ENCODE data around the gene RIPOR3.
"Not testable (repeated sequence)": the region's sequence is repeated elsewhere in the genome, so short reads cannot be mapped to it uniquely, and the experiment has no call there.

RIPOR3 gene

DNA sequence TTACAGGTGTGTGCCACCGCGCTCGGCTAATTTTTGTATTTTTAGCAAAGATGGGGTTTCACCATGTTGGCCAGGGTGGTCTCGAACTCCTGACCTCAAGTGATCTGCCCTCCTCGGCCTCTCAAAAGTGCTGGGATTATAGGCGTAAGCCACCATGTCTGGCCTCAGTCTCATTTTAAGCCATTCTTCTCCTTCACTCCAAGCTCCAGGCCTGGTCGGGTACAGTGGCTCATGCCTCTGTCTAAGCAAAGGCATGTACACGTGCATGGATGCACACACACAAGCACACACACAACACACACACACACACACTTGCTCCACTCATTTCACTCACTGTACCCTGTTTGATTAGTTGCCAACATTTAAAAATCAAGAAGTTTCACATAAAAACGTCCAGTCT is 32.3 kb upstream of the RIPOR3 start:
- DNase-seq, result no peak

GRCh38 chr20:50722424-50723155 is 31.2 kb upstream of the RIPOR3 start:
- DNase-seq, result no peak

DNA sequence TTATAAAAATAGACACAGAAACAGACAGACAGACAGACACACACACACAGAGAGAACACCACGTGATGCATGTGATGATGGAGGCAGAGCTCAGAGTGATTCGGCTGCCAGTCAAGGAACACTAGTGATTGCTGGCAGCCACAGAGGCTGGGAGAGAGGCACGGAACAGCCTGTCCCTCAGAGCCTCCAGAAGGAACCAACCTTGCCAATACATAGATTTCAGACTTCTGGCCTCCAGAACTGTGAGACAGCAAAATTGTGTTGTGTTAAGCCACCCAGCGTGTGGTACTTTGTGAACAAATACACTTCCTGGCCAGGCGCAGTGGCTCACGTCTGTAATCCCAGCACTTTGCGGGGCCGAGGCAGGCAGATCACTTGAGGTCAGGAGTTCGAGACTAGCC is 30.5 kb upstream of the RIPOR3 start:
- DNase-seq, result no peak

- DNase-seq, result no peak
Measured at GRCh38 chr20:50720582-50720981, 29.2 kb upstream of the RIPOR3 start.

DNA sequence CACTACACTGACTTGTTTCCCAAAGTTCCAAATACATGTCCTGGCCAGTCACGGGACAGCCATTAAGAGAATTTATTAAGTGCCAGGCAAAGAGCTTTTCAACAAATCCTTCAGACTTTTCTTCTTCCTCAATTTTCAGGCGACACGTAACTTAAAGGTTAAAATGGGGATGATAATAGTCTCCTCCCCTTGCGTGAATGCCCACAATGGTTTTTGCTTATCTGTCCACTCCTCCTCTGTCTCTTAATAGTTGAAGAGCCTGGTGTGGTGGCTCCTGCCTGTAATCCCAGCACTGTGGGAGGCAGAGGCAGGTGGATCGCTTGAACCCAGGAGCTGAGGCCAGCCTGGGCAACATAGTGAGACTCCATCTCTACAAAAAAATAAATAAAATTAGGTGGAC is 28.7 kb upstream of the RIPOR3 start:
- no peak for DNase-seq

DNA sequence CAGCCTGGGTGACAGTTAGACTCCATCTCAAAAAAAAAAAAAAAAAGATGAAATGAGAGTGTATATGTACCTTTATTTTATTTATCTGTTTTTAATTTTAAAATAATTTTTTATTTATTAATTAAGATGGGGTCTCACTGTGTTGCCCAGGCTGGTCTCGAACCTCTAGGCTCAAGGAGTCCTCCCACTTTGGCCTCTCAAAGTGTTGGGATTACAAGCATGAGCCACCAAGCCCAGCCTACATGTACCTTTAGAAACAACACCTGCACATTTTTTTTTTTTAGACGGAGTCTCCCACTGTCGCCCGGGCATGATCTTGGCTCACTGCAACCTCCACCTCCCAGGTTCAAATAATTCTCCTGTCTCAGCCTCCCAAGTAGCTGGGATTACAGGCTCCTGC is 28.0 kb upstream of the RIPOR3 start:
- DNase-seq, result no peak

GRCh38 chr20:50717974-50718761 is 26.8 kb upstream of the RIPOR3 start:
- no peak for DNase-seq

DNA sequence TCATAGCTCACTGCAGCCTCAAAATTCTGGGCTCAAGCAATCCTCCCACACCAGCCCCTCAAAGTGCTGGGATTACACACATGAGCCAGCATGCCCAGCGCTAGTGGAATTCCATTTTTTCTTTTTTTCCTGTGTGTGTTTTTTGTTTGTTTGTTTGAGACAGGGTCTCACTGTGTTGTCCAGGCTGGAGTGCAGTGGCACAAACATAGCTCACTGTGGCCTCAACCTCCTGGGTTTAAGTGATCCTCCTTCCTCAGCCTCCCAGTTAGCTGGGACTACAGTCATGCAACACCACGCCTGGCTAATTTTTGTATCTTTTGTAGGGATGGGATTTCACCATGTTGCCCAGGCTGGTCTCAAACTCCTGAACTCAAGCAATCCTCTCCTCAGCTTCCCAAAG is 26.0 kb upstream of the RIPOR3 start:
- DNase-seq, result no peak

- no peak for DNase-seq
Measured at GRCh38 chr20:50716518-50716917, 25.2 kb upstream of the RIPOR3 start.

GRCh38 chr20:50715694-50716093 is 24.4 kb upstream of the RIPOR3 start:
- no peak for DNase-seq

DNA sequence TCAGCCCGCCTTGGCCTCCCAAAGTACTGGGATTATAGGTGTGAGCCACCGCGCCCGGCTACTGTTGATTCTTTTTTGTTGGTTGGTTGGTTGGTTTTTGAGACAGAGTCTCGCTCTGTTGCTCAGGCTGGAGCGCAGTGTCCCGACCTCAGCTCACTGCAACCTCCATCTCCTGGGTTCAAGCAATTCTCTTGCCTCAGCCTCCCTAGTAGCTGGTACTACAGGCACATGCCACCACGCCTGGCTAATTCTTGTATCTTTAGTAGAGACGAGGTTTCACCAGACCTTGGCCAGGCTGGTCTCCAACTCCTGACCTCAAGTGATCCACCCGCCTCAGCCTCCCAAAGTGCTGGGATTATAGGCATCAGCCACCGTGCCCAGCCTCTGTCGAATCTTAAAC is 23.1 kb upstream of the RIPOR3 start:
- DNase-seq, result not testable (repeated sequence)

GRCh38 chr20:50713657-50714101 is 22.3 kb upstream of the RIPOR3 start:
- DNase-seq, result no peak

DNA sequence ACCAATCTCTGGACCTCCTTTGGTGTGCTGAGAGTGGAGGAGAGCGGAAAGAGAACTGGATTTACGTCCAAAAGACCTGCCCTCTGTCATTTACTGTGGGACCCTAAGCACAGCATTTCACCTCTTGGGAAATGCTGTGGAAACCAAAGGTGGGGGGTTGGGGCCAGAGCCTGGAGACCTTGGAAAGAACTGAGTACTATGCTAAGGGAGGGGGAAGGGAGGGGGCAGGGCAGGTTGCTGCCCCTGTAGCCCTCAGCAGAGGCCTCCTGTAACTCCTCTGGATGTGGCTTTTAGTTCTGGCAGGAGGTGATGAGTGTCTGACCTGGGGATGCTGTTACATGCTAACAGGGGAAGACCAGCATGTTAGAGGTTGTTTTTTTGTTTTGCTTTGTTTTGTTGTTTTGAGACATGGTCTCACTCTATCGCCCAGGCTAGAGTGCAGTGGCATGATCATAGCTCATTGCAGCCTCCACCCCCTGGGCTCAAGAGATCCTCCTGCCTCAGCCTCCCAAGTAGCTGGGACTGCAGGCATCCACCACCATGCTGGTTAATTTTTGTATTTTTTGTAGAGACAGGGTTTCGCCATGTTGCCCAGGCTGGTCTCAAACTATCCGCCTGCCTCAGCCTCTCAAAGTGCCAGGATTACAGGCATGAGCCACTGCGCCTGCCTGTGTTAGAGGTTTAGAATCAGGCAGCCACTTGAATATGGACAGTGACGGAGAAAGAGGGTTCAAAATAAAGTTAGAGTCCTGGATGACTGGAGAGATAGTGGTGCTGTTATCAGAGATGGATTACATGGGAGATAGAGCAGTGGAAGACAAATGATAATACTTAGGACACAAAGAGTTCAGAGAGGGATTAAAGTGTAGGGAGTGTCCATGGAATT is 21.7 kb upstream of the RIPOR3 start:
- DNase-seq, result no peak

DNA sequence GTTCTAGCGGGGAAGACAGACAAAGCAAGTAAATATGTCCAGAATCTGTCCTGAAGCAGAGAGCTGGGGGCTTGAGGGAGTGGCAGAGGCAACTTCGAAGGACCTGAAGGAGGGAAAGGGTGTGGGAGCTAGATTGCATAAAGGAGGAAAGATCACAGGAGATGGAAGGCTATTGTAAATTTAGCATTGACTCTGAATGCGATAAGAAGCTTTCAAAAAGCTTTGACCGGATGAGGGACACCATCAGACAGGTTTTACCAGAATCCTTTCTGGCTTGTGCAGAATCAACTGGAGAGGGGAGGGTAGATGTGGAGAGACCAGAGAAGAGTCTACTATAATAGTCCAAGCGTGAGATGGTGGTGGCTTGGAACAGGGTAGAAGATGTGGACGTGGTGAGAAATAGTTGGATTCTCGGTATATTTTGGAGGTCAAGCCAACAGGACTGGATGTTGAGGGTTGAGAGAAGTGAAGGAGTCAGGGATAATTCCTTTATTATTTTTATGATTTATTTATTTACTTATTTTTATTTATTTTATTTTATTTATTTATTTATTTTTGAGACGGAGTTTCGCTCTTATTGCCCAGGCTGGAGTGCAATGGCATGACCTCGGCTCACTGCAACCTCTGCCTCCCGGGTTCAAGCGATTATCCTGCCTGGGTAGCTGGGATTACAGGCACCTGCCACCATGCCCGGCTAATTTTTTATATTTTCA is 19.9 kb upstream of the RIPOR3 start:
- DNase-seq, result no peak

- DNase-seq, result no peak
Measured at GRCh38 chr20:50710492-50711063, 19.2 kb upstream of the RIPOR3 start.

DNA sequence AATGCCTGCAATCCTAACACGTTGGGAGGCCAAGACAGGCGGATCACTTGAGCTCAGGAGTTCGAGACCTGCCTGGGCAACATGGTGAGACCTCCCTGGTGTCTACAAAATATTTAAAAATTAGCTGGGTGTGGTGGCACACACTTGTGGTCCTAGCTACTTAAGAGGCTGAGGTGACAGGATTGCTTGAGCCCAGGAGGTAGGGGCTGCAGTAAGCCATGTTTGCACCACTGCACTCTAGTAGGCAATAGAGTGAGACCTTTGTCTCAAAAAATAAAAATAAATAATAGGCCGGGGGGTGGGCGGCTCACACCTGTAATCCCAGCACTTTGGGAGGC is 18.3 kb upstream of the RIPOR3 start:
- no peak for DNase-seq

- DNase-seq, result no peak
Measured at GRCh38 chr20:50708845-50709635, 17.7 kb upstream of the RIPOR3 start.

GRCh38 chr20:50704971-50705370 is 13.6 kb upstream of the RIPOR3 start:
- DNase-seq, result no peak

- no peak for DNase-seq
Measured at GRCh38 chr20:50704514-50704913, 13.2 kb upstream of the RIPOR3 start.

DNA sequence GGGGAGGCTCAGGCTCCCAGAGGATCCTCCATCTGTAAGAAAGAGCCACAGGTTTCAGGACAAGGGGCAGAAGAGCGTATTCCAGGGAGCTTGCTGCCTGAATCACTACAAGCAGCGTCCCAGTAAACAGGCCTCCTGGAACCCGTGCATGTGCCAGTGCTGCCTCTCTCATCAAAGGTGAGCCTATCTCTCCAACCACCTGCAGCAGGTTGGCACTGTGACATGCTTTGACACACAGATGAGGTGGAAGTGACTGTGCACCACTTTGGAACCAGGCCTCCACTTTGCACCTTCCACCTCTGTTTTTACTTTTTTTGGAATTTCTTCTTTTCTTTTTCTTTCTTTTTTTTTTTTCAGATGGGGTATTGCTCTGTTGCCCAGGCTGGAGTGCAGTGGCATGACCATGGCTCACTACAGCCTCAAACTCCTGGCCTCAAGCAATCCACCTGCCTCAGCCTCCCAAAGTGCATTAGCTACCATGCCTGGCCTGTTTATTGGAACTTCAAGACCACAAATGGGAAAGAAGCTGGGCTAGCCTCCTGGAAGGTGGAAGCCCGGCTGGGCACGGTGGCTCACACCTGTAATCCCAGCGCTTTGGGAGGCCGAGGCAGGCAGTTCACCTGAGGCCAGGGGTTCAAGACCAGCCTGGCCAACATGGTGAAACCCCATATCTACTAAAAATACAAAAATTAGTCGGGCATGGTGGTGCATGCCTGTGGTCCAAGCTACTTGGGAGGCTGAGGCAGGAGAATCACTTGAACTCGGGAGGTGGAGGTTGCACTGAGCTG is 12.5 kb upstream of the RIPOR3 start:
- DNase-seq, result not testable (repeated sequence)
